VCaP (cell line): ENCODE measurements around the gene GLRX2.

Experiments used
- H3K27ac ChIP-seq: fragments of 450-650 bp; 2 replicates; pipeline ENCODE4 v1.5.1; 2017
- CTCF ChIP-seq: fragments of 450-650 bp; conservative IDR thresholded peaks from 2 replicates; pipeline ENCODE4 v1.5.1; 2017; ENCODE audit warnings: mild to moderate bottlenecking, moderate library complexity

Gene GLRX2

GRCh38 chr1:193083365-193084088 lies 21.7 kb downstream of the GLRX2 start:
- no peak for TF ChIP-seq CTCF
- H3K27ac ChIP-seq: no peak overlapping the region

GRCh38 chr1:193079187-193079586 lies 26.0 kb downstream of the GLRX2 start:
- no peak overlapping the region for H3K27ac ChIP-seq
- no peak for TF ChIP-seq CTCF

- TF ChIP-seq CTCF: no peak
Observed at GRCh38 chr1:193077991-193078390, 27.2 kb downstream of the GLRX2 start.

GRCh38 chr1:193070942-193071341 lies 34.3 kb downstream of the GLRX2 start:
- H3K27ac ChIP-seq: no peak overlapping the region
- TF ChIP-seq CTCF: no peak

More at GRCh38 chr1:193077991-193078390, 27.2 kb downstream of the GLRX2 start:
- no peak overlapping the region for H3K27ac ChIP-seq

- H3K27ac ChIP-seq: no peak overlapping the region
- TF ChIP-seq CTCF: 0 out of 2 replicates have a peak, but pooled peaks have one; percentile 8
Observed at GRCh38 chr1:193070386-193070753, 34.8 kb downstream of the GLRX2 start.

- TF ChIP-seq CTCF: peak; percentile 57
- H3K27ac ChIP-seq: no peak overlapping the region
Observed at GRCh38 chr1:193069748-193070385, 35.3 kb downstream of the GLRX2 start.

GRCh38 chr1:193068013-193068412 lies 37.2 kb downstream of the GLRX2 start:
- no peak overlapping the region for H3K27ac ChIP-seq
- TF ChIP-seq CTCF: no peak
